B cell (primary cell): ENCODE data around the gene DCUN1D1. TPM values are rescaled to one million over a fixed set of nuclear protein-coding genes. Genes with fewer than 3 reads are reported as not detected.

Experiments
- ATAC-seq: fragments of 200-7000 bp; cut with Tn5 transposase; one replicate; pipeline ENCODE4 v1.10.0; 2021; ENCODE audit warnings: low read depth, mild to moderate bottlenecking, moderate number of reproducible peaks, moderate library complexity
- CTCF ChIA-PET: fragments of 350-600 bp; sonication (Branson Sonifier 250); formaldehyde crosslinking; loops from one replicate; lab custom pipeline; 2021; ENCODE audit warnings: antibody characterized with exemption, inconsistent platforms; lab: Charles Lee
- POLR2A ChIA-PET: fragments of 350-600 bp; sonication (Branson Sonifier 250); formaldehyde crosslinking; loops from one replicate; lab custom pipeline; 2021; ENCODE audit warnings: antibody characterized with exemption; lab: Charles Lee
- DNase-seq: peaks from one replicate; pipeline ENCODE4 v3.0.0; 2013
- H2AFZ ChIP-seq: 2 replicates; pipeline ENCODE4 v1.6.1; 2012; ENCODE audit warnings: mild to moderate bottlenecking, low read depth, low read length; ENCODE audit not compliant: insufficient read depth, poor library complexity, severe bottlenecking
- H3K27ac ChIP-seq, 2 donors: 1 replicate in 1 of 2; 2 replicates in 1 of 2; pipeline ENCODE4 v1.5.1; 2012 to 2013; ENCODE audit warnings: low read length in 2 of 2, mild to moderate bottlenecking in 2 of 2, moderate library complexity in 1 of 2
- H3K27me3 ChIP-seq, 4 experiments: fragments of 200-600 bp in 1 of 4; sonication (generic) in 1 of 4; replicated peaks in 1 of 4; 1 replicate in 2 of 4; 2 replicates in 2 of 4; pipeline versions ENCODE4 v1.6.1 to v1.7.0; 2013 to 2016; ENCODE audit warnings: low read length in 3 of 4, mild to moderate bottlenecking in 2 of 4, mixed read lengths in 1 of 4, moderate library complexity in 1 of 4; ENCODE audit not compliant: insufficient read depth in 4 of 4, control insufficient read depth in 3 of 4; ENCODE audit errors: control extremely low read depth in 1 of 4
- H3K36me3 ChIP-seq, 2 experiments: replicated peaks in 1 of 2; 1 replicate in 1 of 2; 2 replicates in 1 of 2; pipeline versions ENCODE4 v1.6.1 to v1.7.1; 2013; ENCODE audit warnings: low read length in 1 of 2; ENCODE audit not compliant: insufficient read depth in 2 of 2, control insufficient read depth in 1 of 2; ENCODE audit errors: control extremely low read depth in 1 of 2, extremely low read depth in 1 of 2
- H3K4me1 ChIP-seq, 2 donors: fragments of 200-600 bp in 1 of 2; sonication (generic) in 1 of 2; 1 replicate in 1 of 2; 2 replicates in 1 of 2; pipeline versions ENCODE4 v1.5.1 to v1.6.1; 2013 to 2017; ENCODE audit warnings: low read length in 2 of 2; ENCODE audit not compliant: control insufficient read depth in 2 of 2, insufficient read depth in 2 of 2
- H3K4me2 ChIP-seq: replicated peaks from 2 replicates; pipeline ENCODE3; 2012; ENCODE audit warnings: mild to moderate bottlenecking, low read depth, low read length; ENCODE audit not compliant: poor library complexity, severe bottlenecking
- H3K4me3 ChIP-seq, 5 experiments: fragments of 200-600 bp in 1 of 5; sonication (generic) in 1 of 5; 1 replicate in 3 of 5; 2 replicates in 2 of 5; pipeline versions ENCODE4 v1.5.1 to v1.7.0; 2011 to 2016; ENCODE audit warnings: low read length in 4 of 5, mild to moderate bottlenecking in 4 of 5, low read depth in 2 of 5, control low read depth in 1 of 5, moderate library complexity in 1 of 5; ENCODE audit not compliant: insufficient read depth in 1 of 5; ENCODE audit errors: control extremely low read depth in 1 of 5, extremely low read depth in 1 of 5
- H3K79me2 ChIP-seq: fragments of 200-600 bp; sonication (generic); one replicate; pipeline ENCODE4 v1.6.0; 2016; ENCODE audit warnings: low read length; ENCODE audit not compliant: control insufficient read depth, insufficient read depth
- H3K9ac ChIP-seq: fragments of 200-600 bp; sonication (generic); 2 replicates; pipeline ENCODE4 v1.6.1; 2017; ENCODE audit warnings: mild to moderate bottlenecking, low read length, moderate library complexity
- H3K9me3 ChIP-seq, 3 donors: one replicate each; pipeline versions ENCODE4 v1.6.1 to v1.7.1; 2013; ENCODE audit warnings: low read length in 2 of 3; ENCODE audit not compliant: control insufficient read depth in 2 of 3, insufficient read depth in 1 of 3; ENCODE audit errors: control extremely low read depth in 1 of 3
- H4K20me1 ChIP-seq: 2 replicates; pipeline ENCODE4 v1.6.0; 2012; ENCODE audit warnings: mild to moderate bottlenecking, low read length; ENCODE audit not compliant: insufficient read depth, control insufficient read depth, poor library complexity, severe bottlenecking
- H3K27ac Mint-ChIP-seq: one replicate; pipeline ENCODE4 v1.8.0; 2021; ENCODE audit warnings: mixed read lengths
- H3K27me3 Mint-ChIP-seq: one replicate; pipeline ENCODE4 v1.8.0; 2021; ENCODE audit warnings: mixed read lengths
- H3K4me1 Mint-ChIP-seq: one replicate; pipeline ENCODE4 v1.8.0; 2021; ENCODE audit warnings: mixed read lengths
- H3K4me3 Mint-ChIP-seq: one replicate; pipeline ENCODE4 v1.8.0; 2021; ENCODE audit warnings: mixed read lengths
- H3K9me3 Mint-ChIP-seq: one replicate; pipeline ENCODE4 v1.8.0; 2022; ENCODE audit warnings: mixed read lengths; ENCODE audit not compliant: insufficient read depth
- CTCF ChIP-seq: fragments of 200-600 bp; IDR thresholded peaks from one replicate; pipeline ENCODE4 v1.8.0; 2022; ENCODE audit warnings: antibody characterized with exemption, mild to moderate bottlenecking
- EZH2 ChIP-seq: IDR thresholded peaks from 2 replicates; pipeline ENCODE4 v1.6.1; 2012; ENCODE audit warnings: borderline replicate concordance, low read depth, mild to moderate bottlenecking, moderate library complexity, low read length; ENCODE audit not compliant: insufficient read depth, poor library complexity, severe bottlenecking
- WGBS: methylation state at CpG from one replicate; pipeline ENCODE4 v1.1.5; 2013; ENCODE audit warnings: missing lambda C conversion rate; ENCODE audit not compliant: insufficient coverage; 5-methylcytosine and 5-hydroxymethylcytosine counted together
- intact Hi-C: fragments of 100-400 bp; cut with micrococcal nuclease; formaldehyde crosslinking; loops from one replicate; pipeline ENCODE4 v1.10.0; 2022
- polyA plus RNA-seq: library from polyadenylated mRNA; depleted of rRNA; stranded (reverse); fragments of >200 nt; gene quantifications from 2 replicates; pipeline ENCODE4 v1.2.3, GENCODE V29; 2012
- total RNA-seq, 2 donors: library from RNA; stranded (reverse); fragments of 120-200 nt in 1 of 2; gene quantifications; 1 replicate in 1 of 2; 2 replicates in 1 of 2; pipeline versions ENCODE4 v1.2.3 to v1.2.4, GENCODE V29; 2013 to 2022

Gene DCUN1D1
- total and polyA plus RNA-seq, 2 donors (not counting 1 experiment from before 2014, with no cell fraction given), result 3.7 to 35.5 TPM

DNA sequence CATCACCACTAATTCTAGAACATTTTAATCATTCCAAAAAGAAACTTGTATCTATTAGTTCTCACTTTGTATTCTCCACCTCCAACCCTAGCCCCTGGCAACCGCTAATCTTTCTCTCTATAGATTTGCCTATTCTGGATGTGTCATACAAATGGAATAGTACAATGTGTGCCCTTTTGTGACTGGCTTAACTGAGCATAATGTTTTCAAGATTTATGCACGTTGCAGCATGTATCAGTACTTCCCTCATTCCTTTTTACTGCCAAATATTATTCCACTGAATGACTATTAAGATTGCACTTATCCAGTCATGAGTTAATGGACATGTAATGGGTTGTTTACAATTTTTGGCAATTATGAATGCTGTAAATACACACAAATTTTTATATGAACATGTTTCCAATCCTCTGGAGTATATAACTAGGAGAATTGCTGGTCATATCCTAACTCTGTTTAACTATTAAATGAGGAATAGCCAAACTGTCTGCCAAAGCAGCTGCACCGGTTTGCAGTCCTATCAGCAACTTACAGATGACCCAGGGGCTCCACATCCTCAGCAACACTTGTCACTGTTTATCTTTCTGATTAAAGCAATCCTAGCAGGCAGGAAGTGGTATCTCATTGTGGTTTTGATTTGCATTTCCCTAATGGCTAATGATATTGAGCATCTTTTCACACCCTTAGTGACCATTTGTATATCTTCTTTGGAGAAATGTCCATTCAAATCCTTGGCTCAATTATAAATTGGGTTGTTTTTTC is 42.9 kb downstream of the DCUN1D1 start:
- no peaks in the 10 kb centered on the region for H3K36me3 ChIP-seq
- peaks cover under 1 to 3% (median 3%) of the 10 kb centered on the region in 3 donors for H3K9me3 ChIP-seq
- ATAC-seq (peak; percentile 28), DNase-seq (no peak)
- H3K4me3 ChIP-seq, result no peak overlapping the region
- H4K20me1 ChIP-seq, result no peaks in the 10 kb centered on the region
- H3K27ac Mint-ChIP-seq, result no peak overlapping the region
- no peak overlapping the region for H3K27ac ChIP-seq
- peaks cover 4 to 7% of the 10 kb centered on the region in 2 donors for H3K4me1 ChIP-seq
- CTCF ChIA-PET, result interaction anchor here (1.5 kb wide), 1 partner anchor 13 kb away, joined by 3 read pairs; no protein-coding TSS in a partner anchor
- H3K4me3 Mint-ChIP-seq, result no peak overlapping the region
- POLR2A ChIA-PET, result interaction anchor here (0.6 kb wide), 1 partner anchor 9 kb away, joined by 12 read pairs; no protein-coding TSS in a partner anchor
- peaks cover 18% of the 10 kb centered on the region for H3K4me1 Mint-ChIP-seq
- no peaks in the 10 kb centered on the region for H3K27me3 Mint-ChIP-seq
- intact Hi-C loops, result no loop called here
- H2AFZ ChIP-seq, result no peak overlapping the region
- H3K27me3 ChIP-seq, result no peaks in the 10 kb centered on the region
- H3K79me2 ChIP-seq, result no peaks in the 10 kb centered on the region
- no peak overlapping the region for H3K9ac ChIP-seq
- no CpG with 5 or more reads among the region's 3 CpGs for WGBS
- TF ChIP-seq CTCF (no peak), EZH2 (no peak)
- peak overlapping the region; percentile 11 for H3K4me2 ChIP-seq
- no peaks in the 10 kb centered on the region for H3K9me3 Mint-ChIP-seq

- no peak overlapping the region for H3K9ac ChIP-seq
- no peak overlapping the region for H3K4me3 Mint-ChIP-seq
- DNase-seq (no peak), ATAC-seq (no peak)
- H3K9me3 Mint-ChIP-seq, result peaks cover 3% of the 10 kb centered on the region
- no peak overlapping the region for H3K4me2 ChIP-seq
- TF ChIP-seq EZH2 (no peak), CTCF (no peak)
- no peaks in the 10 kb centered on the region for H3K79me2 ChIP-seq
- no peaks in the 10 kb centered on the region for H4K20me1 ChIP-seq
- H3K4me1 ChIP-seq, result peaks cover 4 to 7% of the 10 kb centered on the region in 2 donors
- H2AFZ ChIP-seq, result no peak overlapping the region
- H3K4me3 ChIP-seq, result no peak overlapping the region
- peaks cover 3 to 6% (median 5%) of the 10 kb centered on the region in 3 donors for H3K9me3 ChIP-seq
- POLR2A ChIA-PET, result no interaction called here
- CTCF ChIA-PET, result interaction anchor here (1.5 kb wide), 1 partner anchor 12 kb away, joined by 3 read pairs; no protein-coding TSS in a partner anchor
- H3K36me3 ChIP-seq, result no peaks in the 10 kb centered on the region
- no peaks in the 10 kb centered on the region for H3K27me3 ChIP-seq
- no peaks in the 10 kb centered on the region for H3K27me3 Mint-ChIP-seq
- H3K27ac Mint-ChIP-seq, result no peak overlapping the region
- H3K4me1 Mint-ChIP-seq, result peaks cover 18% of the 10 kb centered on the region
- intact Hi-C loops, result no loop called here
- no peak overlapping the region for H3K27ac ChIP-seq
- WGBS, result no CpG with 5 or more reads among the region's 1 CpG
These were observed 43.4 kb downstream of the DCUN1D1 start for GRCh38 chr3:182936918-182937285.
